ENCODE measurements around the gene ADAM12. TPM values are rescaled to one million over a fixed set of nuclear protein-coding genes. Genes with fewer than 3 reads are reported as not detected.

Gene ADAM12
- total RNA-seq, 1 experiment from 2014 or later, result 16.8 TPM

DNA sequence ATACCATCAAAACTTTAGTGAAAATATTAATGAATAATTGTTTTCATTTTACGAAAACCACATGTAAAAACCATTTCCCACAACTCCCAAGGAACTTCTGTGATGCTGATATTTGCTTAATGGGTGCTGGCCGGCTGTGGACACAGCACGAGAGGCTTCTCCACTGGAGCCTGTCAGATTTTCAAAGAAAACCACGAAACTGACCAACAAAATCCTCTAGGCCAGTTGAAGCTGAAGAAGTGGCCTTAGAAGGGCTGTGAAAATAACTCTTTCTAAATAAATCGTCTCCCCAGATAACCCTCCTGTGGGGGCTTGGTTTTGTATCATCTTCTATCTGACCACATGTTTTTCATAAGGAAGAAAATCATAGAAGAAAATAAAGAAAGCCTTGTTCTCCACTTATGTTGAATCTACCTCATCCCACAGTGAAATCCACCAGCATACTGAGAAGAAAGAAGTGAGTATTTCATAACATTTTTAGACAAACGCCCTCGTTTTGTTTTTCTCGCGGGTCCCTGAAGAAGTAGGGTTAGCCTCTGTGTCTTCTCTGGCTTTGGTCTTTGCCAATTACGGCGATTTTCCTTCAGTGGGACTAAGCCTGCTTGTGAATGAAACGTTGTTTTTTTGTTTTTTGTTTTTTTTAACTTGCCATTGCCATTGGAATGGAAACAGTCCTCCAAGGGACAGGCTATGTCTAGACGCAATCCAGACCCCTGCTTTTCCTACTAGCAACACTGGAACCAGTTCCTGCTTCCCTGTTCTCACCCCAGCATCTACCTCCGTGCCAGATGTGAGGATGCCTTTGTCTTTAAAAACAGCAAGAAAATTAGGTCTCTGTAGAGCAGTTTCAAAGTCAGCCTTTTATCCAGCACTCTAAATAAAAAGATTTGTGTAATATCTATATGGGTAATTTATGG is 123.9 kb downstream of the ADAM12 start:
- TF ChIP-seq, protein P1, sequence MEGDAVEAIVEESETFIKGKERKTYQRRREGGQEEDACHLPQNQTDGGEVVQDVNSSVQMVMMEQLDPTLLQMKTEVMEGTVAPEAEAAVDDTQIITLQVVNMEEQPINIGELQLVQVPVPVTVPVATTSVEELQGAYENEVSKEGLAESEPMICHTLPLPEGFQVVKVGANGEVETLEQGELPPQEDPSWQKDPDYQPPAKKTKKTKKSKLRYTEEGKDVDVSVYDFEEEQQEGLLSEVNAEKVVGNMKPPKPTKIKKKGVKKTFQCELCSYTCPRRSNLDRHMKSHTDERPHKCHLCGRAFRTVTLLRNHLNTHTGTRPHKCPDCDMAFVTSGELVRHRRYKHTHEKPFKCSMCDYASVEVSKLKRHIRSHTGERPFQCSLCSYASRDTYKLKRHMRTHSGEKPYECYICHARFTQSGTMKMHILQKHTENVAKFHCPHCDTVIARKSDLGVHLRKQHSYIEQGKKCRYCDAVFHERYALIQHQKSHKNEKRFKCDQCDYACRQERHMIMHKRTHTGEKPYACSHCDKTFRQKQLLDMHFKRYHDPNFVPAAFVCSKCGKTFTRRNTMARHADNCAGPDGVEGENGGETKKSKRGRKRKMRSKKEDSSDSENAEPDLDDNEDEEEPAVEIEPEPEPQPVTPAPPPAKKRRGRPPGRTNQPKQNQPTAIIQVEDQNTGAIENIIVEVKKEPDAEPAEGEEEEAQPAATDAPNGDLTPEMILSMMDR (conservative IDR thresholded peaks at IDR 0.05), result no peak
- no peak for TF ChIP-seq EZH2 (IDR thresholded peaks at IDR 0.05; ENCODE audit: low read depth)
- POLR2A ChIA-PET (ENCODE audit: unreplicated experiment), result no interaction called here
- no TSS peak for BruUV-seq (replicated peaks)
- H3K27ac ChIP-seq, result no peak overlapping the region
- no peak overlapping the region for H3K4me3 ChIP-seq
- H3K36me3 ChIP-seq (ENCODE audit: low read depth), result no peaks in the 10 kb centered on the region
- no peak overlapping the region for H2AFZ ChIP-seq
- H3F3A ChIP-seq (ENCODE audit: insufficient read depth, low read depth), result no peaks in the 10 kb centered on the region
- no peak for DNase-seq
- no peaks in the 10 kb centered on the region for H3K9me2 ChIP-seq (ENCODE audit: insufficient read depth)
- H3K4me1 ChIP-seq (replicated peaks; ENCODE audit: insufficient read depth), result no peaks in the 10 kb centered on the region
- CTCF ChIA-PET, result no interaction called here
- no peaks in the 10 kb centered on the region for H3K9me3 ChIP-seq (ENCODE audit: insufficient read depth, low read depth)
- H3K4me2 ChIP-seq, result no peak overlapping the region
- intact Hi-C loops (cut with micrococcal nuclease; ENCODE audit: unreplicated experiment), result no loop called here
- no peaks in the 10 kb centered on the region for H3K79me2 ChIP-seq (ENCODE audit: low read depth)
- no peaks in the 10 kb centered on the region for H3K27me3 ChIP-seq (ENCODE audit: insufficient read depth, low read depth)
- H4K20me1 ChIP-seq (ENCODE audit: insufficient read depth), result no peaks in the 10 kb centered on the region

GRCh38 chr10:126263006-126263676 is 125.1 kb downstream of the ADAM12 start:
- no TSS peak for BruUV-seq (replicated peaks)
- ChIA-PET CTCF (no interaction called here), POLR2A (ENCODE audit: unreplicated experiment) (no interaction called here)
- Histone ChIP-seq H3F3A (ENCODE audit: insufficient read depth, low read depth) (no peaks in the 10 kb centered on the region), H3K79me2 (ENCODE audit: low read depth) (no peaks in the 10 kb centered on the region), H3K4me2 (no peak overlapping the region), H3K4me3 (no peak overlapping the region), H4K20me1 (ENCODE audit: insufficient read depth) (no peaks in the 10 kb centered on the region), H3K36me3 (ENCODE audit: low read depth) (no peaks in the 10 kb centered on the region), H3K9me2 (ENCODE audit: insufficient read depth) (no peaks in the 10 kb centered on the region), H3K27ac (no peak overlapping the region), H3K27me3 (ENCODE audit: insufficient read depth, low read depth) (no peaks in the 10 kb centered on the region), H3K9me3 (ENCODE audit: insufficient read depth, low read depth) (no peaks in the 10 kb centered on the region), H2AFZ (no peak overlapping the region), H3K4me1 (replicated peaks; ENCODE audit: insufficient read depth) (no peaks in the 10 kb centered on the region)
- no peak for DNase-seq
- intact Hi-C loops (cut with micrococcal nuclease; ENCODE audit: unreplicated experiment), result no loop called here
- TF ChIP-seq, protein P1 (conservative IDR thresholded peaks at IDR 0.05), result no peak
- TF ChIP-seq EZH2 (IDR thresholded peaks at IDR 0.05; ENCODE audit: low read depth), result no peak

- no peak overlapping the region for H3K27ac ChIP-seq
- H3K27me3 ChIP-seq (ENCODE audit: insufficient read depth, low read depth), result no peaks in the 10 kb centered on the region
- H2AFZ ChIP-seq, result no peak overlapping the region
- ChIA-PET POLR2A (ENCODE audit: unreplicated experiment) (no interaction called here), CTCF (no interaction called here)
- H3K9me2 ChIP-seq (ENCODE audit: insufficient read depth), result no peaks in the 10 kb centered on the region
- no peak for TF ChIP-seq EZH2 (IDR thresholded peaks at IDR 0.05; ENCODE audit: low read depth)
- TF ChIP-seq, protein P1 (conservative IDR thresholded peaks at IDR 0.05), result no peak
- H3F3A ChIP-seq (ENCODE audit: insufficient read depth, low read depth), result no peaks in the 10 kb centered on the region
- no peaks in the 10 kb centered on the region for H3K4me1 ChIP-seq (replicated peaks; ENCODE audit: insufficient read depth)
- no peaks in the 10 kb centered on the region for H3K79me2 ChIP-seq (ENCODE audit: low read depth)
- no peaks in the 10 kb centered on the region for H3K9me3 ChIP-seq (ENCODE audit: insufficient read depth, low read depth)
- H3K36me3 ChIP-seq (ENCODE audit: low read depth), result no peaks in the 10 kb centered on the region
- no peak overlapping the region for H3K4me3 ChIP-seq
- no peak overlapping the region for H3K4me2 ChIP-seq
- intact Hi-C loops (cut with micrococcal nuclease; ENCODE audit: unreplicated experiment), result no loop called here
- BruUV-seq (replicated peaks), result no TSS peak
- no peaks in the 10 kb centered on the region for H4K20me1 ChIP-seq (ENCODE audit: insufficient read depth)
- DNase-seq, result no peak
Observed at GRCh38 chr10:126262233-126262838, 125.9 kb downstream of the ADAM12 start.
